HG03520 (cell line): Measurements from ENCODE around the gene ZNF200.
"Not testable (repeated sequence)": the region's sequence is repeated elsewhere in the genome, so short reads cannot be mapped to it uniquely, and the experiment has no call there.

Experiments used
- ATAC-seq: cut with Tn5 transposase; IDR thresholded peaks from one replicate; pipeline ENCODE4 v1.9.1; 2021; ENCODE audit warnings: mild to moderate bottlenecking, moderate library complexity; ENCODE audit not compliant: unreplicated experiment

ZNF200 gene

DNA sequence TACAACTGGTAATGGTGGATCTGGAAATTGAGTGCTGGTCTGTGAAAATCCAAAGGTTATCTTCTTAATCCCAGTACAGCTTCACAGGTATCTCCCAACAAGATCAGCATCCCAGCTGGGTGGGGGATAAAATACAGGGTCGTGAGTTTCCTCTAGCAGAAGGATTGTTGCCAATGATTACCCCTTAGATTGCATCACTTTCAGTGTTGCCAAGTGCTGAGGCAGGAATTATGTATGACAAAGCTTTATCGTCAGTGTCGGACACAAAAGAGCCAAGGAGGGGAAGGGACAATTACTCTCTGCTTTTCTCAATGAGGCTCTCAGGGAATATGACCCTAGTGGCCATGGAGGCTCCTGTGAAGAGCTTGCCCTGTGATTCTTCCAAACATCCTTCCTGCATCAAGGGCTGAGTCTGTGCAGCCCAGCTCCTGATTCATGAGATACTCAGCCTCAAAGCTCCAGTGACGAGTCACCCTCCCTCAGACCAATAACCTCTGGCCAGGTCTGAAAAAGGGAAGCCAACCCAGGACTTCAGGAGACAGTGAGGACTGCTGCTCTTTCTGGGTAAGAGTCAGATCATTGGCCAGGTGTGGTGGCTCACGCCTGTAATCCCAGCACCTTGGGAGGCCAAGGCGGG is 31.9 kb downstream of the ZNF200 start:
- ATAC-seq = no peak

DNA sequence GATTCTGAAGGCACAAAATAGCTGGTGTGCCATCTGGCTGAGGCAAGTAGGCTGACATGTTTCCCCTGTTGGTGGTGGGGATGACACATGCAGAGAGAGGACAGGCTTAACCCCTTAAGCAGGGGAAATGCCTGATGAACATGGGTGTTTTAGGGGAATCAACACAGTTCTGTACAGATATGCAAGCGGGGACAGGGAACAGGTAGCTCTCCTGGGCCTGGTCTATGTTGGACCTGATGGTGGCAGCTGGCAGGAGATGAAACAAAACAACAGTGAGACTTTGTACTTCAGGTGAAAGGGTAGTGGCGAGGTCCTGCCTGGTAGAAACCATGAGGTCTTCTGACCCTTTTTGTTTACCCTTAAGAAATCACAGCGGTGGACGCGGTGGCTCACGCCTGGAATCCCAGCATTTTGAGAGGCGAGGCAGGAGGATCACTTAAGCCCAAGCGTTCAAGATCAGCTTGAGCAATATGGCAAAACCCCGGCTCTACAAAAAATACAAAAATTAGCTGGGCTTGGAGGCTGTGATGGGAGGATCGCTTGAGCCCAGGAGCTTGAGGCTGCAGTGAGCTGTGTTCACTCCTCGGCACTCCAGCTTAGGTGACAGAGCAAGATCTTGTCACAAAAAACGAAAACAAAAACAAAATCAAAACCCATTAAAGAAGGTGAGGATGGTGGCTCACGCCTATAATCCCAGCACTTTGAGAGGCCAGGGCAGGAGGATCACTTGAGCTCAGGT is 36.5 kb downstream of the ZNF200 start:
- ATAC-seq = no peak

DNA sequence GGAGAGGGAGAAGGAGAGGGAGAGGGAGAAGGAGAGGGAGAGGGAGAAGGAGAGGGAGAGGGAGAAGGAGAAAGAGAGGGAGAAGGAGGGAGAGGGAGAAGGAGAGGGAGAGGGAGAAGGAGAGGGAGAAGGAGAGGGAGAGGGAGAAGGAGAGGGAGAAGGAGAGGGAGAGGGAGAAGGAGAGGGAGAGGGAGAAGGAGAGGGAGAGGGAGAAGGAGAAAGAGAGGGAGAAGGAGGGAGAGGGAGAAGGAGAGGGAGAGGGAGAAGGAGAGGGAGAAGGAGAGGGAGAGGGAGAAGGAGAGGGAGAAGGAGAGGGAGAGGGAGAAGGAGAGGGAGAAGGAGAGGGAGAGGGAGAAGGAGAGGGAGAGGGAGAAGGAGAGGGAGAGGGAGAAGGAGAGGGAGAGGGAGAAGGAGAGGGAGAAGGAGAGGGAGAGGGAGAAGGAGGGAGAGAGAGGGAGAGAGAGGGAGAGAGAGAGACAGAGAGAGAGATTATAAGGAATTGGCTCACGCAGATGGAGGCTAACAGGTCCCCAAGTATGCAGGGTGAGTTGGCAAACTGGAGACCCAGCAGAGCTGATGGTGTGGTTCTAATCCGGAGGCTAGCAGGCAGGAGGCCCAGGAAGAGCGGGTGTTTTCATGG is 37.1 kb downstream of the ZNF200 start:
- ATAC-seq = not testable (repeated sequence)

DNA sequence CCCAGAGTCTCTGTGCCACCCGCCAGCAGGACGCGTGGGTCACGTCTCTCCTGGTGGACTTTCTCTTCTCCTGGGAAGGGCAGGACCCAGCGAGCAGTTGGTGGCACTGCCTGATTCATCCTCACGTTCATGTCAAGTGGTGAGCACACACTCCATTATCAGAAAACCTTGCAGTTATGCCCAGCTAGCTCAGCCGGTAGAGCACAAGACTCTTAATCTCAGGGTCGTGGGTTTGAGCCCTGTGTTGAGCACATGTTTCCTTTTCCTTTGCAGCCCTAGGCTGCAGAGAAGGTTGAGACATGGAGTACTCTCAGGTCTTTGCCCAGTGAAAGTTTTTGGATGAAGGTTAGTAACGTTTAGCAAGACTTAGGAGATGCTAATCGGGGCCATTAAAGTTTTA is 39.0 kb downstream of the ZNF200 start:
- no peak for ATAC-seq

DNA sequence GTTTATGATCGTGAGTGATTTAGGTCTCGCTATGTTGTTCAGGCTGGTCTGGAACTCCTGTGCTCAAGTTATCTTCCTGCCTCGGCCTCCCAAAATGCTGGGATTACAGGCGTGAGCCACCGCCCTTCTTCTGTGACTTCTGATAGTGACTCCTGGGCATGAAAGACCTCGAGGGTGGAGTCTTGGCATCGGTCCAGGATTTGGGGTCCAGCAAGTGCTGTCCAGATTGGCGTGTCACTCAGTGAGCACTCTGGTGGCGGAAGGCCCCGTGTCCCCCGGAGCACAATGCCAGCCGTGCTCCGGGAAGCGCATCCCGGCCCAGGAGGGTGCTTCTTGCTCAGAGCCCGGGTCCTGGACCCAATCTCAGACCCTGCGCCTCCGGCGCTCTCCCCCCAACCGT is 40.2 kb downstream of the ZNF200 start:
- ATAC-seq = no peak

DNA sequence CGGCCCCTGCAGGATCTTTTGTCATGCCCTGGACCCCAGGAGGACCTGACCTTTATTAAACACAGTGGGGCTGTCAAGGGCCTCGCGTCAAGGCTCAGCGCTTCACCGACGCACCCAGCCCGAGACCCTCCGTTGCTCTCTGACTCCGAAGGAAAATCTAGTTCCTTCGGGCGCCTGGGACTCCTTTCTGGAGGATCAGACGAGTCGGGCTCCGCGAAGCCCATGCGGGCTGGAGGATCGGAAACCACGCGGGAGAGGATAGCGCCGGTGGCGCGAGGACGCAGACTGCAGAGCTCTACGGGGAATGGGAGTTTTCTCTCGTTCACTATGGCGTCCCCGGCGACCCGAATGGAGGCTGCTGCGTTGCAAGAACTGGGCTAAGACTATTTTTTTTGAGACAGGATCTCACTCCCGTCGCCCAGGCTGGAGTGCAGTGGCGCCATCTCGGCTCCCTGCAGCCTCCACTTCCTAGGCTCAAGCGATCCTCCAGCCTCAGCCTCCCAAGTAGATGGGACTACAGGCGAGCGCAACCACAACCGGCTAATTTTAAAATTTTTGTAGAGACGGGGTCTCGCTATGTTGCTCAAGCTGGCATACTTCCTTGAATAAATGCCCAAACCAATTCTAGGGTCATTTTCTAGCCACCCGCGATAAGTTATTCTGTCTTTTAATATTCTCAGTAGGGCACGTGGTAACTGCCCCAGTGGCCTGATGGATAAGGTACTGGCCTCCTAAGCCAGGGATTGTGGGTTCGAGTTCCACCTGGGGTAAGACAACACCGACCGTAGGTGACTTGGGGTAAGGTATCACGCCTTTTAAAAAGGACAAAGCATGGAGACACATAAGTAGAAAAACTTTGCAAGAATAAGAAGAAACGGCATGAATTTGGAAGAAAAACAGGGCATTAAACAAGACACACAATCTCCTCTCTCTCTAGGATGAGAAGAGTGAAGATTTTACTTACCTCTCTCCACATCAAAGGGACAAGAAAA is 41.4 kb downstream of the ZNF200 start:
- ATAC-seq = no peak

DNA sequence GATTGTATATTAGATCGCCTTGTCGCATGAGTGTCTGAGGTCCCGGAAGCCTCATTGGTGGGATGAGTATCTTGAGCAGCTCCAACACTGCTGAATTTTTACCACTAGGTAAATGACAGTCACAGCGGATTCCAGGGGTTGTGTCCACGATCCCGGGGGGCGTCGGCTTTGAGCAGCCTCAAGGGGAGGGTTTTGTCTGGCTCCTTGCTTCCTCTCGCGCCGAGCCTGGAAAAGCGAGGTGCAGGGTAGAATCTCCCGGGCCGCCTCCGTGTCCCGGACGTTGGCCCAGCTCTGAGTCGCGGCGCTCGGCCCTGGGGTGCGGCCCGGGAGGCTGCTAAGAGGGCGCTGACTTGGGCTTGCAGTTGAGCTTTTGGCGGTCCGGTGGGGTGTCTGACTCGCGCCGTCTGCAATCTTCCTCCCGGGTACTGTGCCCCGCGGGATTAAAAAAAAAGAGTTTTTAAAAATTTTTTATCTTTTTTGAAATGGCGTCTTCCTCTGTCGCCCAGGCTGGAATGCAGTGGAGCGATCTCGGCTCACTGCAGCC is 42.4 kb downstream of the ZNF200 start:
- ATAC-seq = no peak

DNA sequence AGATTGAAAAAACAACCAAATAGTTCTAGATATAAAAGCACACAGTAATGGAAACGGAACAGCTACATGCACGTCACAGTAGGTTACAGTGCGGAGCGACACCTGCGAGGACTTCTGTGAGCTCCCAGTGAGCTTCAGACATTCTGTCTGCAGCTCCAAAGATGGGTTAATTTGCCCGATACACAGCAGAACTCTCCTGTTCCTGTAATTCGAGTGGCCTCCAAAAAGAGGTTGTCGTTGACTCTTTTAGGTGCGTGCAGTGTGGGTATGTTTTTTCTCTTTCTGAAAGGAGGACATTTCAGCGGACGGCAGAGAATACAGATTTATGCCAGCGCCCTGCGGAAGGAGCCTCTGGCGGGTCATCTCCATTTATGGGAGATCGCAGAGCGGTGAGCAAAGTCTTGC is 44.0 kb downstream of the ZNF200 start:
- ATAC-seq = no peak

DNA sequence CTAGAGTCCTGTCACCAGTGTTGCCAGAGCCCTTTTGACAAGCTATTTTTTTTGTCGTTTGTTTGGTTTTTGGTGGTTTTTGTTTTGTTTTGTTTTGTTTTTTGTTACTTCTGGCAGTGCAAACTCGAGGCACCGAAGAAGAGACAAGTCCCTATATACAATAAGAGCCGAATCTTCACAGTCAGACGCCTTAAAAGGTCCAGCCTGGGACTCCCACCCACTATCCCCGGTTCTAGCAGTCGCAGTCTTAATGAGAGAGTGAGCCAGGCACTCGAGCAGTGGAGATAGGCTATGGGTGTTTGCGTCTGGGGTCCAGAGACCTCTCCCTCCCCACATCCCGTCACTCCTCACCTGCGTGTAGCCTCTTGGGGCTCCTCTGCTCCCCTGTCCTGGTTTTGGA is 45.1 kb downstream of the ZNF200 start:
- no peak for ATAC-seq

DNA sequence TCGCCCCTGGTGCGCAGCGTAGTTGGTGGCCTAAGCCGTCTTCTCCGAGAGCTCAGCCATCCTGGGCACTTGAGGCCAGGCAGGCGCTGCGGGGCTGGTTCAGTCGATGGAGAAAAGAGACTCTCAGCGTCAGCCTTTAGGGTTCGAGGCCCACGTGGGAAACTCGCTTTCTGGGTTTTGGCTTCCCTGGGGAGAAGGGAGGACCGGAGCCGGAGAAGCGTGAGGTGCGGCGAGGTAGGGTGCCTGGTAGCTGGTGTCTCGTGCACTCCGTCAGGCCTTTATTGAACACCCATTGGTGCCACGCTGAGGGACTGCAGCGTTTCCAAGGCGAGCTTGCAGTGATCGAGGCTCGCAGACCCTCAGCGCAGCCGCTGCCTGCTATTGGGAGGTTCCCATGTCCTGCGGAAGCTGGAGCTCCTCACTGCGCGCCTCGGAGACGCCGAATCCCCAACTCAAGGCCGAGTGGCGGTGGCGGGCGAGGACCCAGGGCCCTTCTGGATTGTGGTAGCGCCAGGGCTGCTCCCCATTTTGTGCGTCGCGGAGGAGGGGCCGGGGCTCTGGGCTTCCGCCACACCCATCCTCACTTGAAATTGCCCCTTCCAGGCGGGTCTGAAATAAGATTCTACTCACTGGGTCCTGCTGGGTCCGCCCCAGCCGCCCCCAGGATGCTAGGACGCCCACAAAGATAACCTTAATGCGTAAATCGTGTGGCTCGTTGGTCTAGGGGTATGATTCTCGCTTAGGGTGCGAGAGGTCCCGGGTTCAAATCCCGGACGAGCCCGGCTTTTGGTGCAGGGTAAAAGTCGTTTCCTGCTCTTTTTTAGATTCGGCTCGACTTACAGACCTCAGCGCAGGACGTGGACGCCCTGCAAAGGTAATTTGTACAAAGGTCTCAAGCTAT is 45.8 kb downstream of the ZNF200 start:
- ATAC-seq = no peak

DNA sequence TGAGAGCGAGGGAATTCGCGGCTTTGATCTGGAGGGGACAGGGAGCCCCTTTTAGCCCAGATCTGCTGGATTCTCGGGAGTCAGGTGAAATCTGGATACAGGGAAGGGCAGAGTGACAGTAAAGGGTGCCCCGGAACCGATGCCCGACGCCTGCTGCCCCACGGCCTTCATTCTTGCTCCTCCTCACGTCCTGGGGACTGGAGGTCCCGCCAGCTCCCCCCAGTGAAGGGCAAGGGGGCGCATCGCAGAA is 46.4 kb downstream of the ZNF200 start:
- ATAC-seq = no peak

DNA sequence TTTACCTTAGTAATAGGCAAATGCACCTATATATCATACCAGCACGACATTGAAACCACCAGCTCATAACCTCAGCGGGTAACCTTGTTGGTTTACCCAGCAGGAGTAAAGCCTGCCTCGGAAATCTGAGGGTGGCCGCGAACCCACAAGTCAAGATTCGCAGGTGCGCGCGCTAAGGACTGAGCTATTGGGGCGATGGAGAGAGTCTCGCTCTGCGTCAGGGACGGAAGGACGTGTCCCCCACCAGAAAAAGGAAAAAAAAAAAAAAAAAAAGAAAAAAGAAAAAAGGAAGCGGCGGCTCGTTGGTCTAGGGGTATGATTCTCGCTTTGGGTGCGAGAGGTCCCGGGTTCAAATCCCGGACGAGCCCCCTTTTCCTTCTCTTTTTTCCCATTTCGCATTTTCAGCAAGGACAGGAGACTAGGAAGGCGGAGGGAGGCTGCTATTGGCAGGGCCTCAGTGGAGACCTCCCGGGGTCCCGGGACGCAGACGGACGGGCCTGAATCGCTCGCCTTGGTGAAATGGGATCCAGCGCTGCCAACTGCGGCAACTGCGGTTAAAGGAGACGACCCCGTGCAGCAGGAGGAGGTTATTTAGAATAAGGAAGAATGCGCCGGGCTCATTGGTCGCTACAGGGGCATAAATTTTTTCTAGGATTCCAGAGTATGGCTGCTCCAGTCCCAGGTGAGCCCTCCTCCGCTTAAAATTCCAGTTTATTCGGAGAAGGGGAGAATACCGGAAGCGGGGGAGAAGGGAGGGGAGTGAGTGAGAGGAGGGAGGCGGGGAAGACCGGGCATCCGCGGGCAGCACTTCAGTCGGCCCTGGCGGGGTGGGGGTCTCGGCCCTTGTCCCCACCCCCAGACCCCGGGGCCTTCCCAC is 46.9 kb downstream of the ZNF200 start, which contains the start of gene OR1F1:
Gene OR1F1, plus strand, starts transcription at position 407 of the 877 bp plus-strand sequence.
- no peak for ATAC-seq

DNA sequence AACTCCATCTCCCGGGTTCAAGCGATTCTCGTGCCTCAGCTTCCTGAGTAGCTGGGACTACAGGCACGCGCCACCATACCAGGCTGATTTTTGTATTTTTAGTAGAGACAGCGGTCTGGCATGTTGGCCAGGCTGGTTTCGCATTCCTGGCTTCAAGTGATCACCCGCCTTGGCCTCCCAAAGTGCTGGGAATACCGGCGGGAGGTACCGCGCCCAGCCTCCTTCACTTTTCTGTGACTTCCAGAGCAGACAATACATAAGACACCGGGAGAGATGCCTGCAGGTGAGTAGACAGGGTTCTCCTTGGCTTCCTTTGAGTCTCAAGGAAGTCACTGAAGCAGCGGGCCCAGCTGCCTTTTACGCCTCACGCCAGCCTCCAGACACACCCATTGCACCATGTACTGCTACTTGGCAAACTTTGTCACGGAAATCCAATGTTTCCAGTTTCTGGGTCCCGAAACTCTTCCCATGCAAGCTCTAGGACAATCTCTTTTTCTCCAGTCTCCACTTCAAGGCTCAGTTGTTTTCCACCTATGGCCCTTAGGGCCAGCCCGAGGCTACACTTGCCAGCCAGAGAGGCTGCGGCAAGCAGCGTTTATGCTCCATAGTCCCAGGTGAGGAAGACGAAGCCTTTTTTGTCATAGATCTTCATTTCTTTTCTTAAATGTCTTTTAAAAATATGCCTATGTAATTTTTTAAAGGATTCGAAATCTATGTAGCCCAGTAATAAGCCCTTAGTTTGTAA is 47.8 kb downstream of the ZNF200 start:
- no peak for ATAC-seq

DNA sequence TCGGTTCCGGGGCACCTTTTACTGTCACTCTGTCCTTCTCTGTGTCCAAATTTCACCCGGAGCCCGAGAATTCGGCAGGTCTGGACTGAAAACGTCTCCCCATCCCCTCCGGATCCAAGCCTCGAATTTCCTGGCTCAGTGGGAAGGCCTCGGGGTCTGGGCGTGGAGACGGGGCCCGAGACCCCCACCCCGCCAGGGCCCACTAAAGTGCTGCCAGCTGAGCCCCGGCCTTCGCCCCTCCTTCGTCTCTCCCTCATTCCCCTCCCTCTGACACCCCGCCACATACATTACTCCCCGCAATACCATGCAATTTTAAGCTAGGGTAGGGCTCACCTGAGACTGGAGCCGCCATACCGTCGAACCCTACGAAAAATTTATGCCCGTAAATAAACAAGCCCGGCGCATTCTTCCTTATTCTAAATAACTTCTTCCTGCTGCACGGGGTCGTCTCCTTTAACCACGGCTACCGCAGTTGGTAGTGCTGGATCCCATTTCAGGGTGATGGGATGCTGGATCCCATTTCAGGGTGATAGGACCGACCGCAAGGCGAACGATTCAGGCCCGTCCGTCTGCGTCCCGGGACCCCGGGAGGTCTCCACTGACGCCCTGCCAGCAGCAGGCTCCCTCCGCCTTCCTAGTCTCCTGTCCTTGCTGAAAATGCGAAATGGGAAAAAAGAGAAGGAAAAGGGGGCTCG is 51.4 kb downstream of the ZNF200 start:
- no peak for ATAC-seq

DNA sequence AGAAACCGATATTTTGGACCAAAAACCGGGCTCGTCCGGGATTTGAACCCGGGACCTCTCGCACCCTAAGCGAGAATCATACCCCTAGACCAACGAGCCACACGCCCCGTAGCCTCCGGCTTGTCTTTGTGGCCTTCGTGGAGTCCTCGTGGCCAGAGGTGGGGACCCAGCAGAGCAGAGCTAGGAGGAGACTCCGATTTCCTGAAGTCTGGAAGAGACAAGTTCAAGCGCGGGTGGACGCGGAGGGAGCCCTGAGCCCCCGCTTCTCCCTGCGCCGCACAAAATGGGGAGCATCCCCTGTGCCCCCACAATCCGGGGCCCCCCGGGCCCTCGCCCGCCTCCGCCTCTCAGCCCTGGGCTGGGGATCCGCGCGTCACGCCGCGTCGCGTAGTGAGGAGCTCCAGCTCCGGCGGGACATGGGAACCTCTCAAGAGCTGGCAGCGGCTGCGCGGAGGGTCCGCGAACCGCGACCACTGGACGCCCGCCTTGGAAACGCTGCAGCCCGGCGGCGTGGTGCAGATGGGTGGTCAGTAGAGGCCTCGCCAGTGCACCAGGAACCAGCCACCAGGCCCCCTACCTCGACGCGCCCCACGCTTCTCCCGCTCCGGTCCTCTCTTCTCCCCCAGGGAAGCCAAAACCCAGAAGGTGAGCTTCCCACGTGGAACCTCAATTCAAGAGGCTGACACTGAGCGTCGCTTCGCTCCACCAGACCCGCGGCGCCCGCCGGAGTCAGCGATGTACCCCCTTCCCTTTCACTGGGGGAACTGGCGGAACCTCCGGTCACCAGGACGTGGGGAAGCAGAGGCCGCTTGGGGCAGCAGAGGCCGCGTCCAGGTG is 52.1 kb downstream of the ZNF200 start:
- ATAC-seq = no peak

DNA sequence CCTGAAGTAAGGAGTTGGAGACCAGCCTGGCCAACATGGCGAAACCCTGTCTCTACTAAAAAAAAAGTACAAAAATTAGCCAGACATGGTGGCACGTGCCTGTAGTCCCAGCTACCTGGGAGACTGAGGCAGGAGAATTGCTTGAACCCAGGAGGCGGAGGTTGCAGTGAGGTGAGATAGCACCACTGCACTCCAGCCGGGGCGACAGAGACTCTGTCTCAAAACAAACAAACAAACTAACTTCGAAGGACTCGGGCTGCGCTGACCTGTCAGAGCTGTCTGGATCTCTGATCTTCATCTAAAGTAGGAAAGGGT is 52.7 kb downstream of the ZNF200 start:
- not testable (repeated sequence) for ATAC-seq

DNA sequence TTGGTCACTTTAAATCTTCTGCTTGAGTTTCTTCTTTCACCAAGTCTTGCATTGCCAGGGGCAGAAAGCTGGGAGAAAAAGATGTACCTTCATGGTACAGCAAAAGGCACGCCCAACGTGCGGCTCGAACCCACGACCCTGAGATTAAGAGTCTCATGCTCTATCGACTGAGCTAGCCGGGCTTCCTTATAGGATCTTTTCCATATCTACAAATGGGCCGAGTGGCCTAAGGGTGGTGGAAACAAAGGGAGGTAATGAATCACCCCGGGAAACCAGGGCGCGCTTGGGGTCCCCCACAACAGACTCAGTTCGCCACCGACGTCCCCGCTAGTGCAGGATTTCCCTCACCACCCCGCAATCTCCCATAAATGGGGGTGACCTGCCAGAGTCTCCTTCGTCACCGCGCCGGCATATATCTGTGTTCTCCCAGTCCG is 54.5 kb downstream of the ZNF200 start:
- ATAC-seq = no peak
